ENCODE measurements around the gene PRKAR2B. TPM values are rescaled to one million over a fixed set of nuclear protein-coding genes. Genes with fewer than 3 reads are reported as not detected.

PRKAR2B gene
- total RNA-seq, result 0.49 and 0.97 TPM in 2 replicates

GRCh38 chr7:107044347-107045194 lies at the start of gene PRKAR2B:
PRKAR2B (plus strand) TSS chr7:107044705; CDS start chr7:107044908, 203 bp downstream.

GRCh38 chr7:107168233-107169119 lies 124.0 kb downstream of the PRKAR2B start, which contains the start of gene HBP1:
HBP1 (plus strand) TSS chr7:107169003; CDS start chr7:107179894, 10,891 bp downstream.

Other genes with a start within 250 kb of the PRKAR2B start
- not detected in 2 replicates for gene PIK3CG, start 179.4 kb upstream of the PRKAR2B start, total RNA-seq
- 101 and 109 TPM in 2 replicates for gene HBP1, start 124.3 kb downstream of the PRKAR2B start, total RNA-seq